HG03097 (cell line): ENCODE results near the gene CCL21.

Experiments used
- ATAC-seq: cut with Tn5 transposase; IDR thresholded peaks from one replicate; pipeline ENCODE4 v1.9.1; 2021; ENCODE audit not compliant: unreplicated experiment, low FRiP score

CCL21 gene

DNA sequence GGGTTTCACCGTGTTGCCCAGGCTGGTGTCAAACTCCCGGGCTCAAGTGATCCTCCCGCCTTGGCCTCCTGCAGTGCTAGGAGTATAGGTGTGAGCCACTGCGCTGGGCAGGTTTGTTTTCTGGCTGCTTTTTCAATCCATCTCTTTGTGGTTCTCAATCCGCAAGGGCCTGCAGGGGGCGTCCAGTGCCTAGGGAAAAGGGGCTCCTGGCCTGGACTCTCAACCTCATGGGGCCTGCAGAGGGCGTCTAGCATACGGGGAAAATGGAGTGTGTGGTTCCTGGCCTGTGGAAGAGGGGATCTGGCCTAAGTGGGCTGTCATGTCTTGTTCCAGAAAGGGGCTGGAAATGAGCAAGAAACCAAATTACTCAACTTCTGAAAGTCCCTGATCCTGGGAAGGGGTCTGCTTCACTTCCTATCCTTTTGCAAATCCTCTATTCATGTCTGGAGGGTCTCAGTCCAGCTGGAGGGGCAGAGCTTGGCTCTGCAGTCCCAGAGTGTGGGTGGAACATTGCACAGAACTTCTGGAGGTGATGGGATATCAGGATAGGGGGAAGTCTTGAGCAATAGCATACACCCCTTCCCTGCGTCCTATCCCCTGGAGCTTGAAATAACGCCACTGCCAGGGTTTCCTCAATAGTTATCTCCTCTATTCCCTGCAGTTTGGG lies 34.8 kb downstream of the CCL21 start:
- no peak for ATAC-seq

DNA sequence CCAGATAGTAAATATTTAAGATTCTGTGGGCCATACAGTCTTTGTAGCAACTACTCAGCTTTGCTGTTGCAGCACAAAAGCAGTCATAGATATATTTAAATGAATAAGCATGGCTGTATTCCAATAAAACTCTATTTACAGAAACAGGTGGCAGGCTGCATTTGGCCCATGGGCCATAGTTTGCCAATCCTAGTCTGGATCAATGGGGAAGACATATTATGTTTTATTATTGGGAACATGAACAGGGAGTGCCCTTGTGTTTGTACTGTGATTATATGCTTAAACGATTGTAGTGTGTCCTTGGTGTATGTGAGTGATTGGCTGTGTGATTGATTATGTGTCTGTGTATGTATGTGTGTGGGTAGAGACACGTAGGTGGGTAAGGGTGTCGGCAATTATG lies 35.5 kb downstream of the CCL21 start:
- no peak for ATAC-seq

DNA sequence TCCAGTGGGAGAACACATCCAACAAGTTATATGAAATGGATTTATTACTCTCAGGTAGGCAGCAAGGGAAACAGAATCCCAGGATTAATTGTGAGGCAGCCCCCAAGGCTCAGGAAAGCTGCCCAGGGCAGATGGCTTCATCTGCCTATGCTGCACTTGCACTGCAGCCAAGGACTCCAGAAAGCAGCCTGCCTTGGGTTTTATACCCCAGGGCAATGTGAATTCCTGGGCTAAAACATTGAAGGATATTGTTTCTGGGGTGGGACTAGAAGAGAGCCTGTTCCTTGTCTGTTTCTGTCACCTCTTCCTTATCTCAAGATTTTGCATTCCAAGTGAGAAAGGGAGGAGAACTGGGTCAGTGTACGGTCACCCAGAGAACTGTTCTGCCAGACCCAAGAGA lies 38.6 kb downstream of the CCL21 start:
- no peak for ATAC-seq

DNA sequence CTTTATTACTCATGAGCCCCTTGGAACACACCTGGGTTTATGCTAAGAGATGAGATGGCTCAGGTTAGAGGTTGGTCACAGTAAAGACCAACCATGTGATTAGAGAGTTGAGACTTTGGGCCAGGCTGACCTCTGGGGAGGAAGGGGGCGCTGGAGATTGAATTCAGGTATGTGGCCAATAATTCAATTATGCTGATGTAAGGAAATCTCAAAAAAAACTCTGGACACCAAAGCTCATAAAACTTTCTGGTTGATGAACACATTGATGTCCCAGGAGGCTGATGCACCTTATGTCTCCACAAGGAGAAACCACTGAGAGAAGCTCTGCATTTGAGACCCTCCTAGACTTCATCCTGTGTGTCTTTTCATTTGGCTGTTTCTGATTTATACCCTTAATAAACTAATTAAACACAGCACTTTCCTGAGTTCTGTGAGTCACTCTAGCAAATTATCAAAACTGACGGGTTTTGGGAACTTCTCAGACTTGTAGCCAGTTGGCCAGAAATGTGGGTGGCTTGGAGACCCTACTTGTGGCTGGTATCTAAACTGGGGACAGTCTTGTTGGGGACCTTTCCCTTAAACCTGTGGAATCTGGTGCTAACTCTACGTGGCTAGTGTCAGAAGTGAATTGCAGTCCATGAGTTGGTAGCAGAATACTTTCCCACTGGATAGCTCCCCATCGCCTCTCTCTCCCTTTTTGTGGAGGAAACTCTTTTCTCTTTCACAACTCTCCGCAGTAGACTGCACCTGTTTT lies 40.0 kb downstream of the CCL21 start:
- no peak for ATAC-seq

DNA sequence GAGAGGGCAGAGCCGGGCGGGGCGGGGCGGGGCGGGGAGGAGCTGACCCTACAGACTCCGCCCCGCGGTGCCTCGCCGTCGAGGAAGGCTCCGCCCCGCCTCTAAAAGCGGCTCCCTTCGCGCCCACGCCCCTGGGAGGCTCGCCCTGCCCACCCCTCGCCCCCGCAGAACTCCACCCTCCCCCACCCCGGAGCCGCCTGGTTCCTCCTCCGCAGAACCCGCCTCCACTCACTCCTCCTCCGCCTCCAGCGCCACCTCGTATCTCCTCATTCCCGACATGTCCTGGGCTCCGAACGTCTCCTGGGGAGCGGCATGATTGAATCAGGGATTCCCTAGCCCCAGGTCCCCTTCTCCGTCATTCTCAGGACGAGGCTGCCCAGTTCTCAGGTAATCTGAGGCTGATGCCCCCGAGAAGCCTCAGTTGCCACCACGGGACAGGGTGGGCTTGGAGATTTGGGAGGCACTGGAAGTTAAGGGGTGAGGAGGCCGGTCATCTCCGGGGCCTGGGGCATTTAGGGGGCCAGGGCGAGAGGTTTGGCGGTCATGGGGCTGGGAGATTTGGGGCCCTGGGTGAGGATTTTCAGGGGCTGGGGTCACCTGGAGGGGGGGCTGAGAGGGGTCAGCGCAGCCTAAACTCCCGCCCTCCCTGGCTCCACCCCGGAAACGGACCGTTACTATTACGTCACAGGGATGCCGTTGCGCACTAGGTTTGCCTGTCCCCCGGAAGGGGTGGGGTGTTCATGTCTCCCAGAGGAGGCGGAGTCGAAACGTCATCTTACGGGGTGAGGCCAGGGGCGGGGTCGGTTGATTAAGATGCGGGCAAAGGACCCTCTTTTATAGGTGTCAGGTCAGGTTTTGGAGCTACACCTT lies 44.3 kb downstream of the CCL21 start:
- ATAC-seq = peak; percentile 61

DNA sequence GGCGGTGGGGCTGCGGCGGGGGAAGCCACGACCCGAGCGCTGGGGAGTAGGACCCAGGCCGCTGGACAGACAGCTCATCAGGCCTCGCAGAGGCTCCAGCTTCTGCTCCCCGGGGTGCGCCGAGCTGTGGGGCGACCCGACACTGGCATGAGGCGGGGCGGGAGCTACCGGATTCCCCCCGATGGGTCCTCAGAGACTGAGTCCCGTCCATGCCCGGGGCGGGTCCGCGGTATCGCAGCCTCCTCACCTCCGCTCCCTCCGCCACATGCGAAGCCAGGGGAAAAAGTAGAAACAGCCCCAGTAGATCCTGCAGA lies 44.9 kb downstream of the CCL21 start:
- peak; percentile 29 for ATAC-seq

DNA sequence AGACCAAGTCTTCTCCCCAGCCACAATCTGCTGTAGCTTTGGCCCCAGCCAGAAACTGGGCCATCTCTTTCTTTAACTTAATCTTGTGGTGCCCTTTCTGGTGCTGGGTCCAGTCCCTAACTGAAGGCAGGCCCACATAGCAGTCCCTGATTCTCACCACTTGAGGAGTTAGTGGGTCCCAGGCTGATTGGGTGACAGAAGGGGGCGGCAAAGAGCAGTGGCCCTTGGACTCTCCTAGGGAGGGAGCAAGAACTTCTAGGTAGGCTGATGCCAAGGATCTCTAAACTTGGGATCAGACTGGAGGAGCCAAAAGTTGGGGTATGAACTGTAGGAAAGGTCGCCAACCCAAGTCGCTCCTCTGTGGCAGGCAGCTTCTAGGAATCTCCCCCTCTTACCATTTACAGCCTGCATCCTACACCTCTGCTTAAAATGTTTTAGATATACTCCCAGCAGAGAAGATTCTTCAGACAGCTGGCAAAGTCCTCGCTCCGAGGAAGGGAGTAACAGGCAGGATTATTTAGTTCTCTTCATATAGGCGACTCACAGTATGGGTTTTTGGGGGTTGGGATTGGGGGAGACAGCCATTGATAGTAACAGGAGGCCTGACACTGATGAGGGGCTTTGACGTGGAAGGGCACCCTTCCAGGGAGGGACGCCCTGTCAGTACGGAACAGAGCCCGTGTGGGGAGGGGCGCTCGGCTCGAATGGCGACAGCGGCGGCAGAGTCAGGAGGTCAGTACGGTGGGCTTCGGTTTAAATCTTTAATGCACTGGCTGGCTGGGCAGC lies 45.5 kb downstream of the CCL21 start:
- ATAC-seq = no peak

DNA sequence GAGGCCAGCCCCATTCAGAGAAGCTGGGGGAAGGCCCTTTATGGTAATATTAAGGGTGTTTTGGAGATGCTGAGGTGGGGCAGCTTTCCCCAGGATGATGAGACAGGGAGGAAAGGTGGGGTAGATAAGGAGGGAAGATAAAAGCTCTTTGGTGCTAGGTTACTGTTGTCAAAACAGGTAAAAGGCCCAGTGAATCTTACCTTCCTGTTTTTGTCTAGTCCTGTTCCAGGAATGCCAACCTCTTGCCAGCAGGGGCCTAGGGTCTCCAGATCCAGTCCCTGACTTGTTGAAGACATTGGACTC lies 46.7 kb downstream of the CCL21 start:
- no peak for ATAC-seq

DNA sequence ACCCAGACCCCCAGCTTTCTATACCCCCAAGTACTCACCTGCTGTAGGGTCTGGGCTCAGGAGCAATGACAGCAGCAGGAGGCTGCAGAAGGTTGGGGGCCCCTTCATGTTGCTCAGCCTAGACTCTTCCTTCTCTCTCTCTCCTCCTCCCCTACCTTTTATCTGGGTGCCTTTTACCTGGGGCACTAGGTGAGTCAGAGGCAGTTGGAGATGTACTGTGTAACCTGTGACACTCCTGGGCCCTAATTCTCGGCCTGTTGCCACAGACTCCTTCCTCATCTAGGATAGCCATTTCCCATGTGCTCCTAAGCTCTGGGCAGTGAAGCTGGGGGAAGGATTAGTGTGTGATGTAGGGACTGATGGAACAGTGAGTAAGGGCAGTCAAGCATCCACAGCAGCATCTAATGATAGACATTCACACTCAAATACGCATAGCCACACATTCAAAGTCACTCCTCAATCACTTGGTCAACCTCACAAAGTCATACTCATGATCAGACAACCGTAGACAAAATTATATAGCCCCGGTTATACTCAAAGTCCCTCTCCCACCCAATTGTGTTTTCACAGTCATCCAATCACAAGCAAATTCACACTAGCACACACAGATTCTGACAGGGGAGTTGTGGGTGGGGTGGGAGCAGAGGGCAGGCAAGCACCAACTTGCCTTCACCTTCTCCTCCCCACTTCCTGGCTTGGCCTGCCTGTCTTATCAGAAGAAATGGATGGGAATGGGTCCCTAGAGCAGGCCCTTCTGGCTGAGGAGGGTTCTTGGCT lies 47.2 kb downstream of the CCL21 start, which contains the start of gene CCL27:
Gene CCL27 (minus strand): TSS at position 132 of the 777 bp plus-strand sequence. CDS start 24 bp downstream, at position 108.
- ATAC-seq = no peak

DNA sequence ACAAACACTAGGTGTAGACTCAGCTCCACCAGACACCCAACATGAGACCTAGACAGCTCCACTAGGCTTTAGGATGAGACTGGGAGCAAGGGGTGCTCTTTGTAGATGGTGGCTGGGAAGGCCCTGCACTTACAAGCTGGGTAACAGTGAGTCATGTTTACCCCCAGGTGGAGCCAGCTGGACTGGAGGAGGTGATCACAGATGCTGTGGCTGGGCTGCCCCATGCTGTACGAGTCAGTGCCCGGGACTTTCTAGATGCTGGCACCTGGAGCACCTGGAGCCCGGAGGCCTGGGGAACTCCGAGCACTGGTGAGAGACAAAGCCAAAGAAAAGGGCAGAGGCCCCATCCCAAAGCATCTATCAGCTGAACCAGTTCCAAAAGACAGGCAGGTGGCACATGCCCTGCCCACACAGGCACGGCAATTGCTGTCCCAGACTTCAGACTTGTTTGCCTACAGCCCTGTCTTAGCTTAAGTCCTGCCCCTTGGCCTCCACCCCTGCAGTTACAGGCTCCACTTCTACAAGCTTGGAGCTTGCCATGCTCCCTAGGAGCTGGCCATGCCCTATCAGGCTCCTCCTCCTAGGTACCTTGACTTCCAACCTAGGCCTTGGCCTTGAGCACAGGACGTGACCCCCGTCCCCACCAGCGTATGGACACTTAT lies 50.2 kb downstream of the CCL21 start:
- ATAC-seq = no peak
